Stimulated activated CD4-positive, alpha-beta T cell treated with anti-CD3 and anti-CD28 coated beads, Interleukin-2, amount 100 ng/mL, for 4 hours (primary cell): ENCODE data around the gene METTL27.
"Not testable (repeated sequence)": the region's sequence is repeated elsewhere in the genome, so short reads cannot be mapped to it uniquely, and the experiment has no call there.

Experiments
- DNase-seq: peaks from one replicate; pipeline ENCODE4 v3.0.0-alpha.2; 2020; ENCODE audit warnings: low read depth

The METTL27 gene

GRCh38 chr7:73820013-73820412, 22.3 kb downstream of the METTL27 start:
- no peak for DNase-seq

- DNase-seq: no peak
Measured at GRCh38 chr7:73817121-73817520, 25.2 kb downstream of the METTL27 start.

DNA sequence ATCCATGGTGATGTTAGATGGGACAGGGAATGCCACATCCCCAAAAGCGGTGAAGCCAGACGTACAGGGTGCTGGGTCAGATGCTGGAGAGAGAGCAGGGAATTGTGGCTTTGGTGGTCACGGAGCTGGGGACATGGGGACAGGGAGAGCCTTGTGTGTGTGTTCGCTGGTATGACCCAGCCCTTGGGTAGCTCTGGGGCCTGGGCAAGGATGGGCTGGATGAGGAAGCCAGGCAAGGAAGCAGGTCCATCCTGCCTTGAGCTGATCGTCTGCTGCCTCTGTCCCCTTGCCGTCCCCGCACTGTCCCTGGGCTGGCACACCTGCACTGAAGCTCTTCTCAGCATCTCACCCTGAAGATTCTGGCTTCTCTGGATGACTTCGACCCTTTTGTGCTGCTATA, 26.9 kb downstream of the METTL27 start:
- DNase-seq: no peak

DNA sequence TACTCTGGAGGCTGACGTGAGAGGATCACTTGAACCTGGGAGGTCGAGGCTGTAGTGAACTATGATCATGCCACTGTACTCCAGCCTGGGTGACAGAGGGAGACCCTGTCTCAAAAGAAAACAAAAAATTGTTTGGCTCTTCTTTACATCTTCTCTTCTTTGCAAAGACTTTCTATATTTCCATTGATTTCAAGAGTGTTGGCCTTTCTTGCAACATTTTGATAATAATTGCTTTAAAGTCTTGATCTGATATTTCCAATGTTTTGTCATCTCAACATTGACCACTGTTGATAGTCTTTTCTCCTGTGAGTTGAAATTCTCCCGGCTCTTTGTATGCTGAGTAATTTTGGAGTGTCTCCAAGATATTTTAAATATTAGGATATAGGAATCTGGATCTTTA, 29.3 kb downstream of the METTL27 start:
- no peak for DNase-seq

- peak; percentile 22 for DNase-seq
Measured at GRCh38 chr7:73811760-73812168, 30.6 kb downstream of the METTL27 start.

- no peak for DNase-seq
Measured at GRCh38 chr7:73810998-73811360, 31.3 kb downstream of the METTL27 start.

GRCh38 chr7:73809467-73809951, 32.8 kb downstream of the METTL27 start:
- no peak for DNase-seq

GRCh38 chr7:73802459-73802858, 39.9 kb downstream of the METTL27 start:
- no peak for DNase-seq

- DNase-seq: no peak
Measured at GRCh38 chr7:73801577-73801976, 40.7 kb downstream of the METTL27 start.

- no peak for DNase-seq
Measured at GRCh38 chr7:73799282-73800141, 42.8 kb downstream of the METTL27 start.

- not testable (repeated sequence) for DNase-seq
Measured at GRCh38 chr7:73797176-73797575, 45.1 kb downstream of the METTL27 start.

- not testable (repeated sequence) for DNase-seq
Measured at GRCh38 chr7:73796656-73797055, 45.7 kb downstream of the METTL27 start.

- not testable (repeated sequence) for DNase-seq
Measured at GRCh38 chr7:73795188-73795587, 47.1 kb downstream of the METTL27 start.

- DNase-seq: not testable (repeated sequence)
Measured at GRCh38 chr7:73791170-73791690, 51.1 kb downstream of the METTL27 start.

DNA sequence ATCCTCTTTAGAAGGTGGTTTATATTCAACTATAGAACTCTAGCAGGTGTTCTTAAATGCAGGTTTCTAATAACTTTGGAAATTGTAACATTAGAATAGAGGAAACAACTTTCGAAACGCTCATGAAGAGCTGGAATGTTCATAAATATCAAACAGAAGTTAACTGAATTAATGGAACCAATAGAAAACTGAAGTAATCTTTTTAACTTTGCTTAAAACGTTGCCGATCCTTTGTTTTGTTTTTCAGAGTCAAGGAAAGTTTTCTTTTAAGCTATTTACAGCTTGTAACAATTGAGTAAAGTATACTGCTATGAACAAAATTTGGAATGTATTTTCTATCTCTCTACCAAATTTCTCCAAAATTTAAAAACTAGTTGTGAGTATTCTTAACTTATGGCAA, 53.3 kb downstream of the METTL27 start:
- no peak for DNase-seq

GRCh38 chr7:73787786-73788048, 54.6 kb downstream of the METTL27 start:
- DNase-seq: not testable (repeated sequence)

DNA sequence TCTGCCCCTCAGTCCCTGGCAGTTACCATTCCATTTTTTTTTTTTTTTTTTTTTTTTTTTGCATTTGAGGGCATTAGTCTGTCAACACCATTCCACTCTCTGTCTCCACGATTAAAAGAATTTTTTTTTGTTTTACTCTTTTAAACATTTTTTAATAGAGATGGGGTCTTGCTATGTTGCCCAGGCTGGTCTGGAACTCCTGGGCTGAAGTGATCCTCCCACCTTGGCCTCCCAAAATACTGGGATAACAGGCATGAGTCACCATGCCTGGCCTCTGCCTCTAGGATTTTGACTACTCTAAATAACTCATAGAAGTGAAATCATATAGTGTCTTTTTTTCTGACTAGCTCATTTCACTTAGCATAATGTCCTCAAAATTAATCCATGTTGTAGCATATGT, 55.7 kb downstream of the METTL27 start:
- DNase-seq: no peak
